Measurements from ENCODE around the gene PFN2.

DNA sequence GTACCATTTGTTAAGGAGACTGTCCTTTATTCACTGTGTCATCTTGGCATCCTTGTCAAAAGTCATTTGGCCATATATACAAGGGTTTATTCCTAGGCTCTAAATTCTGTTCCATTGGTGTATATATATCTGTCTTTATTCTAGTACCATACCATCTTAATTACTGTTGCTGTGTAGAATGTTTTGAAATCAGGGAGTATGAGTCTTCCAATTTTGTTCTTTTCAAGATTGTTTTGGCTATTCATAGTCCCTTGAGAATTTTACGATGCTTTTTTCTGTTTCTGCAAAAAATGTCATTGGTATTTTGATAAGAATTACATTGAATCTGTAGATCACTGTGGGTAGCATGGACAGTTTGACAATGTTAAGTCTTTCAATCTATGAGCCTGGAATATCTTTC is 28.7 kb downstream of the PFN2 start:
- TF ChIP-seq EZH2 (IDR thresholded peaks at IDR 0.05; ENCODE audit: insufficient read depth, low read length): no peak
- TF ChIP-seq, protein P1, sequence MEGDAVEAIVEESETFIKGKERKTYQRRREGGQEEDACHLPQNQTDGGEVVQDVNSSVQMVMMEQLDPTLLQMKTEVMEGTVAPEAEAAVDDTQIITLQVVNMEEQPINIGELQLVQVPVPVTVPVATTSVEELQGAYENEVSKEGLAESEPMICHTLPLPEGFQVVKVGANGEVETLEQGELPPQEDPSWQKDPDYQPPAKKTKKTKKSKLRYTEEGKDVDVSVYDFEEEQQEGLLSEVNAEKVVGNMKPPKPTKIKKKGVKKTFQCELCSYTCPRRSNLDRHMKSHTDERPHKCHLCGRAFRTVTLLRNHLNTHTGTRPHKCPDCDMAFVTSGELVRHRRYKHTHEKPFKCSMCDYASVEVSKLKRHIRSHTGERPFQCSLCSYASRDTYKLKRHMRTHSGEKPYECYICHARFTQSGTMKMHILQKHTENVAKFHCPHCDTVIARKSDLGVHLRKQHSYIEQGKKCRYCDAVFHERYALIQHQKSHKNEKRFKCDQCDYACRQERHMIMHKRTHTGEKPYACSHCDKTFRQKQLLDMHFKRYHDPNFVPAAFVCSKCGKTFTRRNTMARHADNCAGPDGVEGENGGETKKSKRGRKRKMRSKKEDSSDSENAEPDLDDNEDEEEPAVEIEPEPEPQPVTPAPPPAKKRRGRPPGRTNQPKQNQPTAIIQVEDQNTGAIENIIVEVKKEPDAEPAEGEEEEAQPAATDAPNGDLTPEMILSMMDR (IDR thresholded peaks at IDR 0.05; ENCODE audit: insufficient read depth, low read depth, low read length): no peak

All from astrocyte (in vitro differentiated cells and primary cell).